Neural cell (in vitro differentiated cells): ENCODE measurements around the gene CCDC50. TPM values are rescaled to one million over a fixed set of nuclear protein-coding genes. Genes with fewer than 3 reads are reported as not detected.
A peak's percentile ranks its signal among the peaks of the same experiment; 100 is the strongest.

Experiments
- H2AFZ ChIP-seq: fragments of 200-600, 300-800 bp; sonication (generic), shearing (Covaris generic); 2 replicates; pipeline ENCODE4 v1.6.0; 2014; ENCODE audit warnings: low read depth, mild to moderate bottlenecking, antibody characterized with exemption, low read length, moderate library complexity
- H3F3A ChIP-seq: fragments of 200-600 bp; shearing (Covaris generic); 2 replicates; pipeline ENCODE4 v1.6.1; 2016; ENCODE audit warnings: mild to moderate bottlenecking, moderate library complexity, mixed read lengths, antibody characterized with exemption, low read length; ENCODE audit not compliant: insufficient read depth, poor library complexity, severe bottlenecking
- H3K27ac ChIP-seq: fragments of 200-600, 300-800 bp; sonication (generic), shearing (Covaris generic); 2 replicates; pipeline ENCODE4 v1.5.1; 2014; ENCODE audit warnings: mild to moderate bottlenecking, low read length, moderate library complexity
- H3K27me3 ChIP-seq: fragments of 300-800, 200-600 bp; sonication (generic), shearing (Covaris generic); 2 replicates; pipeline ENCODE4 v1.6.0; 2014; ENCODE audit warnings: mild to moderate bottlenecking, low read depth, low read length, moderate library complexity; ENCODE audit not compliant: insufficient read depth
- H3K36me3 ChIP-seq: fragments of 300-800, 200-600 bp; sonication (generic), shearing (Covaris generic); 2 replicates; pipeline ENCODE4 v1.5.1; 2014; ENCODE audit warnings: mild to moderate bottlenecking, antibody characterized with exemption, low read length, moderate library complexity; ENCODE audit not compliant: insufficient read depth
- H3K4me2 ChIP-seq: fragments of 300-800, 200-600 bp; sonication (generic), shearing (Covaris generic); 2 replicates; pipeline ENCODE4 v1.6.0; 2014; ENCODE audit warnings: mild to moderate bottlenecking, low read length
- H3K4me3 ChIP-seq: fragments of 300-800, 200-600 bp; sonication (generic), shearing (Covaris generic); 2 replicates; pipeline ENCODE4 v1.5.1; 2014; ENCODE audit warnings: mild to moderate bottlenecking, low read length, moderate library complexity
- H3K79me2 ChIP-seq: fragments of 200-600 bp; shearing (Covaris generic); replicated peaks from 2 replicates; pipeline ENCODE4 v1.6.0; 2014; ENCODE audit warnings: mild to moderate bottlenecking, low read length, moderate library complexity; ENCODE audit not compliant: insufficient read depth
- H3K9ac ChIP-seq: fragments of 300-800, 200-600 bp; sonication (generic), shearing (Covaris generic); 2 replicates; pipeline ENCODE4 v1.6.1; 2016; ENCODE audit warnings: mild to moderate bottlenecking, low read length, mixed read lengths
- H3K9me2 ChIP-seq: fragments of 200-600 bp; shearing (Covaris generic); 2 replicates; pipeline ENCODE4 v1.6.1; 2016; ENCODE audit warnings: mild to moderate bottlenecking, low read length, mixed read lengths; ENCODE audit not compliant: insufficient read depth
- H3K9me3 ChIP-seq: fragments of 200-600, 300-800 bp; sonication (generic), shearing (Covaris generic); 2 replicates; pipeline ENCODE4 v1.6.1; 2016; ENCODE audit warnings: mild to moderate bottlenecking, mixed run types, low read length, moderate library complexity, mixed read lengths
- H4K20me1 ChIP-seq: fragments of 200-600 bp; shearing (Covaris generic); 2 replicates; pipeline ENCODE4 v1.6.1; 2016; ENCODE audit warnings: mild to moderate bottlenecking, mixed run types; ENCODE audit not compliant: insufficient read depth
- EP300 ChIP-seq: fragments of 450-650 bp; conservative IDR thresholded peaks from 2 replicates; pipeline ENCODE4 v1.6.1; 2014; ENCODE audit warnings: antibody characterized with exemption, mild to moderate bottlenecking, moderate library complexity; ENCODE audit not compliant: poor library complexity, severe bottlenecking
- EZH2 ChIP-seq: fragments of 200-600, 300-800 bp; shearing (Covaris generic), sonication (generic); IDR thresholded peaks from 2 replicates; pipeline ENCODE4 v1.6.1; 2014; ENCODE audit warnings: antibody characterized with exemption, low read length, borderline replicate concordance, mild to moderate bottlenecking; ENCODE audit not compliant: insufficient read depth, poor library complexity, severe bottlenecking
- MXI1 ChIP-seq: fragments of 450-650 bp; conservative IDR thresholded peaks from 2 replicates; pipeline ENCODE4 v1.6.1; 2014; ENCODE audit warnings: antibody characterized with exemption, mild to moderate bottlenecking; ENCODE audit not compliant: poor library complexity, severe bottlenecking
- POLR2AphosphoS5 ChIP-seq: IDR thresholded peaks from 2 replicates; pipeline ENCODE4 v1.6.1; 2012
- RAD21 ChIP-seq: fragments of 450-650 bp; conservative IDR thresholded peaks from 2 replicates; pipeline ENCODE4 v1.6.1; 2014; ENCODE audit warnings: antibody characterized with exemption, mild to moderate bottlenecking, moderate library complexity
- REST ChIP-seq: IDR thresholded peaks from 2 replicates; pipeline ENCODE4 v1.6.1; 2012; ENCODE audit warnings: borderline replicate concordance
- SMC3 ChIP-seq: fragments of 450-650 bp; conservative IDR thresholded peaks from 2 replicates; pipeline ENCODE4 v1.6.1; 2014; ENCODE audit warnings: antibody characterized with exemption, mild to moderate bottlenecking, moderate library complexity; ENCODE audit not compliant: poor library complexity
- TAF1 ChIP-seq: IDR thresholded peaks from 2 replicates; pipeline ENCODE4 v1.6.1; 2012; ENCODE audit warnings: low read depth
- polyA plus RNA-seq: library from polyadenylated mRNA; depleted of rRNA; stranded (reverse); fragments of >200 nt; gene quantifications from 2 replicates; pipeline ENCODE4 v1.2.3, GENCODE V29; 2014
- TF ChIP-seq, protein P1 (sequence below): fragments of 450-650 bp; IDR thresholded peaks from 2 replicates; pipeline ENCODE4 v1.5.1; 2014; ENCODE audit warnings: antibody characterized with exemption, mild to moderate bottlenecking, moderate library complexity; ENCODE audit not compliant: poor library complexity, severe bottlenecking

The CCDC50 gene
- polyA plus RNA-seq, 1 donor from 2014 or later = 58.2 TPM

DNA sequence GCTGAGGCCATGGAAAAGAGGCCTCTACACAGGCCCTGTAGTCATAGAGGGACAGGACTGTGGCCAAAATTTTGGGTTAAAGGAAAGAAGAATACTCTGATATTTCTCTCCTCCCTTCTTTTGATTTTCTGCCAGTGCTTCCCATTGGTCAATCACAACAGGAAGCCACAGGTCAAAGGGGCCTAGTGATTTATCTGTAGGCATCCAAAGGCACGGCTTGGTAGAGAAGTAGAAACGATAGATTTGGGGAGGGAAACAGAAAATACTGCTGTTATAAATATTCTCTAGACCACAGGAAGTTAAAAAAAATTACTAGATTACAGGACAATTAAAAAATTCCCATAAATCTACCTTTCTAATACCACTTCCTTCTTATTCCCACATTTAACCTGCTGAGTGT is 1.7 kb upstream of the CCDC50 start:
- Histone ChIP-seq H3K4me2 (no peak overlapping the region), H3K79me2 (peaks cover 31% of the 10 kb centered on the region), H3K36me3 (no peaks in the 10 kb centered on the region), H3K27me3 (no peaks in the 10 kb centered on the region), H3K9ac (no peak overlapping the region), H3K4me3 (no peak overlapping the region), H3K27ac (no peak overlapping the region), H3F3A (peaks cover 5% of the 10 kb centered on the region), H3K9me2 (no peaks in the 10 kb centered on the region), H3K9me3 (no peaks in the 10 kb centered on the region), H2AFZ (no peak overlapping the region), H4K20me1 (no peaks in the 10 kb centered on the region)
- TF ChIP-seq MXI1 (no peak), REST (no peak), RAD21 (no peak), EZH2 (no peak), EP300 (no peak), TAF1 (no peak), SMC3 (no peak), POLR2AphosphoS5 (no peak)
- TF ChIP-seq, protein P1, sequence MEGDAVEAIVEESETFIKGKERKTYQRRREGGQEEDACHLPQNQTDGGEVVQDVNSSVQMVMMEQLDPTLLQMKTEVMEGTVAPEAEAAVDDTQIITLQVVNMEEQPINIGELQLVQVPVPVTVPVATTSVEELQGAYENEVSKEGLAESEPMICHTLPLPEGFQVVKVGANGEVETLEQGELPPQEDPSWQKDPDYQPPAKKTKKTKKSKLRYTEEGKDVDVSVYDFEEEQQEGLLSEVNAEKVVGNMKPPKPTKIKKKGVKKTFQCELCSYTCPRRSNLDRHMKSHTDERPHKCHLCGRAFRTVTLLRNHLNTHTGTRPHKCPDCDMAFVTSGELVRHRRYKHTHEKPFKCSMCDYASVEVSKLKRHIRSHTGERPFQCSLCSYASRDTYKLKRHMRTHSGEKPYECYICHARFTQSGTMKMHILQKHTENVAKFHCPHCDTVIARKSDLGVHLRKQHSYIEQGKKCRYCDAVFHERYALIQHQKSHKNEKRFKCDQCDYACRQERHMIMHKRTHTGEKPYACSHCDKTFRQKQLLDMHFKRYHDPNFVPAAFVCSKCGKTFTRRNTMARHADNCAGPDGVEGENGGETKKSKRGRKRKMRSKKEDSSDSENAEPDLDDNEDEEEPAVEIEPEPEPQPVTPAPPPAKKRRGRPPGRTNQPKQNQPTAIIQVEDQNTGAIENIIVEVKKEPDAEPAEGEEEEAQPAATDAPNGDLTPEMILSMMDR = no peak

GRCh38 chr3:191328383-191328961 is 722 bp upstream of the CCDC50 start:
- Histone ChIP-seq H3K4me2 (peak overlapping the region; percentile 44), H3K36me3 (no peaks in the 10 kb centered on the region), H3K27me3 (no peaks in the 10 kb centered on the region), H4K20me1 (no peaks in the 10 kb centered on the region), H3F3A (peaks cover 5% of the 10 kb centered on the region), H3K4me3 (peak overlapping the region; percentile 84), H2AFZ (peak overlapping the region; percentile 70), H3K9ac (peak overlapping the region; percentile 91), H3K9me3 (no peaks in the 10 kb centered on the region), H3K79me2 (peaks cover 41% of the 10 kb centered on the region), H3K27ac (peak overlapping the region; percentile 80), H3K9me2 (no peaks in the 10 kb centered on the region)
- TF ChIP-seq TAF1 = no peak
- no peak for TF ChIP-seq MXI1
- peak; percentile 2 for TF ChIP-seq POLR2AphosphoS5
